Measurements from ENCODE around the gene MFAP4.

MFAP4 gene

DNA sequence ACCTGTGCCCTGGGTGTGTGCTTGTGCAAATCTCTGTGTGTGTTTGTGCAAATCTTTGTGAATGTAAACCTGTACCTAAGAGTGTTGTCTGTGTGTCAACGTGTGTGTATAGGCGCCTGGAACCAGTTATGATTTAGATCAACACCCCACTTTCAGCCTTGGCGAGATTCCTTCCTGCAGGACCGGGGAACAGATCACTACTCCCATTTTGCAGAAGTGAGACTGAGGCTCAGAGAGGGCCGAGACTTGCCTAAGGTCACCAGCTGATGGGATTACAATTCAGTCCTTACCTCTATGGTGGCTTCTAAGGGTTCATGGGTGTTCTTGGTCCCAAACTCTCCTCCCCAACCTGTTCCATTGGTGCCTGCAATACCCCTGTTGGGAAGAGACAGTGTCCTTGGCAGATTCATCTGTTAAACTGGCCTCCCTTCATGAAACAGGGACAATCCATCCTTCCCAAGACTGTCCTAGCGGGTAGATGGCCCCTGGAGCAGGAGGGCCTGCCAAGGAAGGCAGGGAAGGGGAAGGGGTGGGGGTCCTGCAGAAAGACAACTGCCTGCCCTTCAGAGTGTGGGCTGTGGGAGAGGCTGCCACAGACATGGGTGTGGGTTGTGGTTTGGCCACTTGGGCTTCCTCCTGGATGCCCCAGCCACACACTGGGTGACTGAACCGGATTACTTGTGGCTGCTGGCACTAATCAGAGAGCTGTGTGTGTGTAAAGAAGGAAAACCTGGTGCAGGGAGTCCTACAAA, 15.6 kb downstream of the MFAP4 start:
- Histone ChIP-seq H3K27ac (ENCODE audit: low read depth, low read length) (no peak overlapping the region), H3K4me3 (ENCODE audit: insufficient read depth, low read length, poor library complexity, severe bottlenecking) (no peak overlapping the region), H3K9ac (ENCODE audit: low read length) (no peak overlapping the region), H3K9me3 (ENCODE audit: insufficient read depth, low read length) (no peaks in the 10 kb centered on the region), H3K36me3 (ENCODE audit: low read length) (no peaks in the 10 kb centered on the region), H4K20me1 (ENCODE audit: low read depth, low read length) (no peaks in the 10 kb centered on the region; the same call in 1 of the 2 replicates), H3K79me2 (ENCODE audit: insufficient read depth, low read length) (no peaks in the 10 kb centered on the region), H3F3A (ENCODE audit: insufficient read depth) (no peaks in the 10 kb centered on the region), H3K9me2 (replicated peaks; ENCODE audit: insufficient read depth, low read length) (no peaks in the 10 kb centered on the region), H2AFZ (ENCODE audit: low read depth, low read length, severe bottlenecking) (no peak overlapping the region), H3K4me2 (ENCODE audit: low read depth, low read length, poor library complexity, severe bottlenecking) (no peak overlapping the region), H3K27me3 (ENCODE audit: low read length) (no peaks in the 10 kb centered on the region)
- TF ChIP-seq, protein P1, sequence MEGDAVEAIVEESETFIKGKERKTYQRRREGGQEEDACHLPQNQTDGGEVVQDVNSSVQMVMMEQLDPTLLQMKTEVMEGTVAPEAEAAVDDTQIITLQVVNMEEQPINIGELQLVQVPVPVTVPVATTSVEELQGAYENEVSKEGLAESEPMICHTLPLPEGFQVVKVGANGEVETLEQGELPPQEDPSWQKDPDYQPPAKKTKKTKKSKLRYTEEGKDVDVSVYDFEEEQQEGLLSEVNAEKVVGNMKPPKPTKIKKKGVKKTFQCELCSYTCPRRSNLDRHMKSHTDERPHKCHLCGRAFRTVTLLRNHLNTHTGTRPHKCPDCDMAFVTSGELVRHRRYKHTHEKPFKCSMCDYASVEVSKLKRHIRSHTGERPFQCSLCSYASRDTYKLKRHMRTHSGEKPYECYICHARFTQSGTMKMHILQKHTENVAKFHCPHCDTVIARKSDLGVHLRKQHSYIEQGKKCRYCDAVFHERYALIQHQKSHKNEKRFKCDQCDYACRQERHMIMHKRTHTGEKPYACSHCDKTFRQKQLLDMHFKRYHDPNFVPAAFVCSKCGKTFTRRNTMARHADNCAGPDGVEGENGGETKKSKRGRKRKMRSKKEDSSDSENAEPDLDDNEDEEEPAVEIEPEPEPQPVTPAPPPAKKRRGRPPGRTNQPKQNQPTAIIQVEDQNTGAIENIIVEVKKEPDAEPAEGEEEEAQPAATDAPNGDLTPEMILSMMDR (IDR thresholded peaks at IDR 0.05; ENCODE audit: insufficient read depth, low read length, poor library complexity, severe bottlenecking): no peak
- TF ChIP-seq EZH2phosphoT487 (conservative IDR thresholded peaks at IDR 0.05; ENCODE audit: low read length): no peak

DNA sequence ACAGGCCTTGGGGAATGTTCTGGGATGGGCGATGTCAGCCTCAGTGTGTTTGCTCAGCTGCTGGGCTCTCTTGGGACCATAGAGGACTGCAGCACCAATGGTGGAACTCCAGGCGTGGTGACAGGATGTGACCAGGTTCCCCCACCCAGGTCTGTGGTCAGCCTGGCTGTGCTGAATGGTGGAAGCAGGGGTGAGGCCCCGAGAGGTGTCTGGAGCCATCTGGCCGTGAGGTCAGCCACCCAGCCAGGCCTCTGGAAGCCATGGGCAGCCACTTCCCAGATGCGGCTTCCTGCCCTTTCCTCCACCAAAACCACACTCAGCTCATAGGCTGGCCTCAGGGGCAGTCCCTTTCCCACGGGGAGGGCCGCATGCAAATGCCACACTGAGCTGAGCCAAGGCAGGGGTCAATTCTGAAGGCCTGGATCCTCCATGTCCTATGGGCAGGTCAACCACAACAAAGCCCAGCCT, 16.5 kb downstream of the MFAP4 start:
- no peak overlapping the region for H3K4me3 ChIP-seq (ENCODE audit: insufficient read depth, low read length, poor library complexity, severe bottlenecking)
- no peaks in the 10 kb centered on the region for H3K9me2 ChIP-seq (replicated peaks; ENCODE audit: insufficient read depth, low read length)
- TF ChIP-seq EZH2phosphoT487 (conservative IDR thresholded peaks at IDR 0.05; ENCODE audit: low read length): no peak
- TF ChIP-seq, protein P1 (IDR thresholded peaks at IDR 0.05; ENCODE audit: insufficient read depth, low read length, poor library complexity, severe bottlenecking): no peak
- H3K27ac ChIP-seq (ENCODE audit: low read depth, low read length): no peak overlapping the region
- H3K36me3 ChIP-seq (ENCODE audit: low read length): no peaks in the 10 kb centered on the region
- no peaks in the 10 kb centered on the region for H3K9me3 ChIP-seq (ENCODE audit: insufficient read depth, low read length)
- no peak overlapping the region for H3K4me2 ChIP-seq (ENCODE audit: low read depth, low read length, poor library complexity, severe bottlenecking)
- H3K27me3 ChIP-seq (ENCODE audit: low read length): no peaks in the 10 kb centered on the region
- no peaks in the 10 kb centered on the region; the same call in 1 of the 2 replicates for H4K20me1 ChIP-seq (ENCODE audit: low read depth, low read length)
- H3K79me2 ChIP-seq (ENCODE audit: insufficient read depth, low read length): no peaks in the 10 kb centered on the region
- H2AFZ ChIP-seq (ENCODE audit: low read depth, low read length, severe bottlenecking): no peak overlapping the region
- no peak overlapping the region for H3K9ac ChIP-seq (ENCODE audit: low read length)
- no peaks in the 10 kb centered on the region for H3F3A ChIP-seq (ENCODE audit: insufficient read depth)

DNA sequence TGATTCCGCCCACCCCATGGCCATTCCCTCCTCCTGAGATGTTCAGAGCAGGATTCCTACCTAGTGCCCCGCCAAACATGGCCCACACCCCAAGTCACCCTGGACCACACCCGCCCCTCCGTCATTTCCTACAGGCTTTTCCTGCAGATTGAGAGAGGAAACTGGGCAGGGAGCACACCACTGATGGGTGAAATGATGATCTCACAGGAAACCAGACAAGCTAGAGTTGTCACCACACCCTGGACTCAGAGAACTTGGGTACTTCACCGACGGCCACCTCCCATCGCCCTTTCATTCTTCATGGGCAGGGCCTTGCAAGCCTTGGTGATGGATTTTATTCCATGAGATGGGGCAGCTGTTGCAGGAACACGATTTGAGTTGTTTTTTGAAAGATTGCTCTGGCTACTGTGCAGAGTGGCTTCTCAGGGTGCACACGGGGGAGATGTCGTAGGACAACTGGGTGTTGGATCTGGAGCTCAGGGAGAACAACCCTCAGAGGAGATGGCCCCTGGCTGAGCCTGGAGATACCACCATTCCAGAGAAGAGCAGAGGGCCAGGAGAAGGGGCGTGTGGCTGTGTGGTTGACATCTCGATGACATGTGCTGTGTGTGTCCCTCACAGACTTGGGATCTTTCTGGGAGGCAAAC, 17.0 kb downstream of the MFAP4 start:
- Histone ChIP-seq H3K4me2 (ENCODE audit: low read depth, low read length, poor library complexity, severe bottlenecking) (no peak overlapping the region), H3K27ac (ENCODE audit: low read depth, low read length) (no peak overlapping the region), H3K9me3 (ENCODE audit: insufficient read depth, low read length) (no peaks in the 10 kb centered on the region), H3K36me3 (ENCODE audit: low read length) (no peaks in the 10 kb centered on the region), H3K79me2 (ENCODE audit: insufficient read depth, low read length) (no peaks in the 10 kb centered on the region), H3K27me3 (ENCODE audit: low read length) (no peaks in the 10 kb centered on the region), H4K20me1 (ENCODE audit: low read depth, low read length) (no peaks in the 10 kb centered on the region; the same call in 1 of the 2 replicates), H2AFZ (ENCODE audit: low read depth, low read length, severe bottlenecking) (no peak overlapping the region), H3F3A (ENCODE audit: insufficient read depth) (no peaks in the 10 kb centered on the region), H3K9ac (ENCODE audit: low read length) (no peak overlapping the region), H3K4me3 (ENCODE audit: insufficient read depth, low read length, poor library complexity, severe bottlenecking) (no peak overlapping the region), H3K9me2 (replicated peaks; ENCODE audit: insufficient read depth, low read length) (no peaks in the 10 kb centered on the region)
- TF ChIP-seq EZH2phosphoT487 (conservative IDR thresholded peaks at IDR 0.05; ENCODE audit: low read length): no peak
- TF ChIP-seq, protein P1 (IDR thresholded peaks at IDR 0.05; ENCODE audit: insufficient read depth, low read length, poor library complexity, severe bottlenecking): no peak
